ENCODE measurements around the gene RNF223.

The RNF223 gene

DNA sequence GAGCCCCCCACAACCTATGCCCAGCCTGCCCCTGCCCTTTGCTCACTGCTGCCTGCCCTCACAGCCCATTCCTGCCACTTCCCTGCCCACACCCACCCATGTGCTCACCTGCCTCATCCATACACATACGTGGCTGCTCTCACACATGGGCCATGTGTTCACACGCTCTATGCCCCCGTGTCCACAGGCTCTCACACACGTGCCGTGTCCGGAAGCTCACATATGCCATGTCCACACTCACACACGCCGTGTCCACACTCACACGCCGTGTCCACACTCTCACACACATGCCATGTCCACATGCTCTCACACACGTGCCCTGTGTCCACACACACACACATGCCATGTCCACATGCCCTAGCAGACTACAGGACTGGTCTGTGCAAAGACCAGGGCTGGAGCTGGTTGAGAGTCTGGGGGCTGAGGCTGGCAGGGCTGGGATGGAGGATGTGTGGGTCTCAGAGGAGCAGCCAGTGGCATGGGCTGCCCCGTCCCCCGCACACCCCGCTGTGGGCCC lies 583 bp upstream of the RNF223 start:
- no peak overlapping the region for H3K4me3 ChIP-seq (ENCODE audit: low read depth, low read length)
- no peak for DNase-seq (ENCODE audit: low read depth)
- TF ChIP-seq, protein P1, sequence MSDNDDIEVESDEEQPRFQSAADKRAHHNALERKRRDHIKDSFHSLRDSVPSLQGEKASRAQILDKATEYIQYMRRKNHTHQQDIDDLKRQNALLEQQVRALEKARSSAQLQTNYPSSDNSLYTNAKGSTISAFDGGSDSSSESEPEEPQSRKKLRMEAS (IDR thresholded peaks at IDR 0.05; ENCODE audit: low read depth, low read length): 0 out of 2 replicates have a peak, but pooled peaks have one; percentile 3
- TF ChIP-seq POLR2A (IDR thresholded peaks at IDR 0.05; ENCODE audit: extremely low read depth, insufficient read length): no peak

DNA sequence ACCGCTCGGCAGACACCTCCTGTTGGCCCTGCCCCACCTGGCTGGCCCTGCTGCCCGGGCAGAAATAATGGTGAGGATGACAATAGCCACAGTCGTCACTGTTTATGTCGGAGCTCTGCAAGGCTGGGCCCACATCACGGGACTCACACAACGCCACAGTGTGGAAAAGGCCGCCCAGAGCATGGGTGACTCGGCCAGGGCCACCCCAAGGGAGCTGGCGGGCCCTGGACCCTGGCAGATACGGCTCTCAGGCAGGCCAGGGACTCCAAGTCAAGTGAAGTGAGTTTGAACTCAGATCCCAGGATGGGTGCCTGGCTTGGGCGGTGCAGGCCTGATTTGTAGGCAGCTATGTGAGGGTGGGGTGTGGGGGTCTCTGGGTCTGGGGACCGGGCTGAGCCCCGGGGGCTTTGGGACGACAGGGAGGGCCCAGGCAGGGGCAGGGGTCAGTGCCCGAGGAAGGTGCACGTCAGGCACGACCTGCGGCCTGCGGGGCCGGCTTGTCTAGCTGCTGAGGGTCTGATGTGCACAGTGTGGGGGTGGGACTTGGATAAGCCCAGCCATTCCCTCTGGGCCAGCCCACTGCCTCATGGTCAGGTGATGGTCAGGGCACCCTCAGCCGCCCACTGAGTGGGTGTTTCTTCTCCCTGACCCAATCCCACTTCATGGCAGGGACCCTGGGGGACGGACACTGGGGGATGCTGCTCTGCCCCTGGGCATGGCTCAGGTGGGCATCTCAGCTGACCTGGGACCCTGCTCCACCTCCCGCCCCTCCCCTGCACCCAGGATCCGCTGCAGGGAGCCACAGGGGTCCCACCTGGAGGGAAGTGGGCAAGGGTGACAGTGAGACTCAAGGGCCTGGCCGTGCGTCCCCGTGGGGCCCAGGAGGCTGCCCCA lies 1.0 kb downstream of the RNF223 start:
- TF ChIP-seq POLR2A (IDR thresholded peaks at IDR 0.05; ENCODE audit: extremely low read depth, insufficient read length) (no peak), MYC (IDR thresholded peaks at IDR 0.05; ENCODE audit: low read depth, low read length) (no peak)
- TF ChIP-seq, protein P2, sequence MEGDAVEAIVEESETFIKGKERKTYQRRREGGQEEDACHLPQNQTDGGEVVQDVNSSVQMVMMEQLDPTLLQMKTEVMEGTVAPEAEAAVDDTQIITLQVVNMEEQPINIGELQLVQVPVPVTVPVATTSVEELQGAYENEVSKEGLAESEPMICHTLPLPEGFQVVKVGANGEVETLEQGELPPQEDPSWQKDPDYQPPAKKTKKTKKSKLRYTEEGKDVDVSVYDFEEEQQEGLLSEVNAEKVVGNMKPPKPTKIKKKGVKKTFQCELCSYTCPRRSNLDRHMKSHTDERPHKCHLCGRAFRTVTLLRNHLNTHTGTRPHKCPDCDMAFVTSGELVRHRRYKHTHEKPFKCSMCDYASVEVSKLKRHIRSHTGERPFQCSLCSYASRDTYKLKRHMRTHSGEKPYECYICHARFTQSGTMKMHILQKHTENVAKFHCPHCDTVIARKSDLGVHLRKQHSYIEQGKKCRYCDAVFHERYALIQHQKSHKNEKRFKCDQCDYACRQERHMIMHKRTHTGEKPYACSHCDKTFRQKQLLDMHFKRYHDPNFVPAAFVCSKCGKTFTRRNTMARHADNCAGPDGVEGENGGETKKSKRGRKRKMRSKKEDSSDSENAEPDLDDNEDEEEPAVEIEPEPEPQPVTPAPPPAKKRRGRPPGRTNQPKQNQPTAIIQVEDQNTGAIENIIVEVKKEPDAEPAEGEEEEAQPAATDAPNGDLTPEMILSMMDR (IDR thresholded peaks at IDR 0.05; ENCODE audit: low read depth, low read length): no peak
- TF ChIP-seq, protein P1 (IDR thresholded peaks at IDR 0.05; ENCODE audit: low read depth, low read length): no peak
- H3K4me3 ChIP-seq (ENCODE audit: low read depth, low read length): no peak overlapping the region
- DNase-seq (ENCODE audit: low read depth): no peak

DNA sequence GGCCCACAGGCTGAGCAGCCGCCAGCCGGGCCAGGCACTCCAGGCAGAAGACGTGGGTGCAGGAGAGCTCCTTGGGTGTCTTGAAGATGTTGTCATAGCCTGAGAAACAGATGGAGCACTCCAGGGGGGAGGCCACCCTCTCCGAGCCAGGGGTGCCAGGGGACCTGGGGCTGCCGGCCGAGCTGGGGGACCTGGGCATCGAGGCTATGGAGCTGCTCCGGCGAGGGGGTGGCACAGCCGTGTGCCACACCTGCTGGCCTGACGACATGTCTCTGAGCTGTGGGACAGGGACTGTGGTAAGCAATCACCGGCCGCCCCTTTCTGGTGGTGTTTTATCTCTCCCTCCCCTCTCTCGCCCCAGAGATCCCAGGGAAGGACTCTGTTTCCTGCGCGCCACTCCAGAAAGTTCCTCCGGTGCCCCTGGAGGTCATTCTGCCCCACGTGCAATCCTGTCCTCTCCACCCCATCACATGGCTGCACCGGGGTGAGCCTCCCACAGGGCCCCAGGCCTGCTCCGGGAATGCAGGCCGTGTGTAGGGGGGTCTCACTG lies 1.7 kb downstream of the RNF223 start:
- no peak for DNase-seq (ENCODE audit: low read depth)
- H3K4me3 ChIP-seq (ENCODE audit: low read depth, low read length): no peak overlapping the region
- TF ChIP-seq MYC (IDR thresholded peaks at IDR 0.05; ENCODE audit: low read depth, low read length) (no peak), POLR2A (IDR thresholded peaks at IDR 0.05; ENCODE audit: extremely low read depth, insufficient read length) (no peak)
- TF ChIP-seq, protein P2 (IDR thresholded peaks at IDR 0.05; ENCODE audit: low read depth, low read length): no peak
- TF ChIP-seq, protein P1 (IDR thresholded peaks at IDR 0.05; ENCODE audit: low read depth, low read length): no peak

DNA sequence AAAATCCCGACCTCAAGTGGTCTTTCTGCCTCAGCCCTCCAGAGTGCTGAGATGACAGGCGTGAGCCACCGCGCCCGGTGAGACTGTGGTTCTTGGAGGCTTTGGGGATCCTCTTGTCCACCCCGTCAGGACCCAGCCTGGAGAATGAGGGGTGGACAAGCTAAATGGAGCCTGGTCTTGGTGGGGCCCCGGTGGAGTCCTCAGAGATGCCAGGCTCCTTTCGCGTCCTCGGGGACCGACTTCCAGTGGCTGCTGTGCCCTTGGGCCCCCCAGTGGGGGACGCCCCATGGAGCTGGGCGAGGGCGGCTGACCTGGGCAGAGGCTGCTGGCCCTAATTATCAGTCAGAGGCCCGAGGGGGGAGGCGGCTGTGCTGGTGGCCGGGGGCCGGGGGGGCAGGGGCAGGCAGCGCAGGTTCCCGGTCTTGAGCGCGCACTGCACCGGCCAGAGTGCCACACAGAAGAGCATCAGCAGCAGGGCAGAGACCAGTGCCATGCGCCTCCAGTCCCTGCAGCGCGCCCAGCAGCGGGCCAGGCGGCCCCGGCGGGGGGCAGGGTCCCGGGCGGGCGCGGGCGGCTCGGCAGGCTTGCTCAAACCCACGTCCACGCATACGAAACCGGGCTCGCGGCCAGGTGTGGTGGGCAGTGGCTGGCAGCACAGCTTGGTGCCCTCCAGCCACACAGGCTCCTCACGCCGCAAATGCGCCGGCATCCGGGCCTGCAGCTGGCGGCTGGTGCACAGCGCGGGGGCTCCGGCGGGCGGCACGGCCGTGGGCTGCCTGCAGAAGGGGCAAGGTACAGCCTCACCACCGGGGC lies 2.4 kb downstream of the RNF223 start:
- no peak for DNase-seq (ENCODE audit: low read depth)
- no peak overlapping the region for H3K4me3 ChIP-seq (ENCODE audit: low read depth, low read length)
- TF ChIP-seq, protein P2 (IDR thresholded peaks at IDR 0.05; ENCODE audit: low read depth, low read length): no peak
- TF ChIP-seq, protein P1 (IDR thresholded peaks at IDR 0.05; ENCODE audit: low read depth, low read length): no peak
- TF ChIP-seq MYC (IDR thresholded peaks at IDR 0.05; ENCODE audit: low read depth, low read length) (no peak), POLR2A (IDR thresholded peaks at IDR 0.05; ENCODE audit: extremely low read depth, insufficient read length) (no peak)

DNA sequence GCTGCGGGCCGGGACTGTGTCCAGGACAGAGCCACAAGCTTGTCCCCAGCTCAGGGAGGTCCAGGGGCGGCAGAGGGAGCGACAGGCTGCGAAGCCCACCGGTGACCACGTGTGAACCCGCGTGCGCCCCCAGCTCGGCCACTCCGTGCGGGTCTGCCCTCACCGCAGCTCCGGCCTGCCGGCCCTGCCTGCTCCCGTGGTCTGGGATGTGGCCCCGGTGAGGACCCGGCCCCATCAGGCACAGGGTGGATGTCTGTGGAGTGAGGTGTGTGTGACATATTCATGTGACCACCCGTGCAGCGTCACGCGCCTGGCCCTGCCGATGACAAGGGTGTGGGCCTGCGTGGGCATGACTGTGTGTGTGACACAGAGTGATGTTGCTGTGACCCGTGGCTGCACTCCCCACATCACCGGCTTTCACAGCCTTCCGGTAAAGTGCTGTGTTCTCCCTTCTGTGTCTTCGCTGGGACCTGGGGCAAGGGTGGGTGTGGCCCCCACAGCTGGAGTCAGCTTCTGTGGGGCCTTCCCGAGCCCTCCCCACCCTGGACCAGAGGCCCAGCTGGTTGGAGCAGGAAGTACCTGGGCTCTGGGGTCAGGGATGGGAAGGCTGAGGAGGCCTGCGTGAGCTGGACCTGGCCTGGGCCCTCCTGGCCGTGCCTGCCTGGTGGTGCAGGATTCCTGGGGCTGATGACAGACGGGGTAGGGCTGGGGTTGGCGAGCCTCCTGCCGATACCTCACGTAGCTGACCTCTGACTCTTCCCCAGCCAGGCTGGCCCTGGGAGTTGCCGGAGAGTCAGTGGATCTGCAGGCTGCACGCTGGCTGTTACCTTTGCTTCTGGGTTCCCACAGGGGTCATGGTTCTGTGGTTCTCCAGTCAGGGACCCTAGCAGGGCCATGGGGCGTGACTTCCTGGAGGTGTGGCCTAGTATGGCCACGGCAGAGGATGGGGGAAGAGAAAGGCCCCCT lies 4.1 kb downstream of the RNF223 start:
- no peak for DNase-seq (ENCODE audit: low read depth)
- no peak overlapping the region for H3K4me3 ChIP-seq (ENCODE audit: low read depth, low read length)

More for the DNA sequence above, 4.1 kb downstream of the RNF223 start:
- TF ChIP-seq POLR2A (IDR thresholded peaks at IDR 0.05; ENCODE audit: extremely low read depth, insufficient read length) (no peak), MYC (IDR thresholded peaks at IDR 0.05; ENCODE audit: low read depth, low read length) (no peak)
- TF ChIP-seq, protein P1 (IDR thresholded peaks at IDR 0.05; ENCODE audit: low read depth, low read length): no peak
- TF ChIP-seq, protein P2 (IDR thresholded peaks at IDR 0.05; ENCODE audit: low read depth, low read length): no peak

Measured in NB4 (cell line).